ENCODE data around the gene IL10RB.
"Not testable (repeated sequence)": the region's sequence is repeated elsewhere in the genome, so short reads cannot be mapped to it uniquely, and the experiment has no call there.

Gene IL10RB

DNA sequence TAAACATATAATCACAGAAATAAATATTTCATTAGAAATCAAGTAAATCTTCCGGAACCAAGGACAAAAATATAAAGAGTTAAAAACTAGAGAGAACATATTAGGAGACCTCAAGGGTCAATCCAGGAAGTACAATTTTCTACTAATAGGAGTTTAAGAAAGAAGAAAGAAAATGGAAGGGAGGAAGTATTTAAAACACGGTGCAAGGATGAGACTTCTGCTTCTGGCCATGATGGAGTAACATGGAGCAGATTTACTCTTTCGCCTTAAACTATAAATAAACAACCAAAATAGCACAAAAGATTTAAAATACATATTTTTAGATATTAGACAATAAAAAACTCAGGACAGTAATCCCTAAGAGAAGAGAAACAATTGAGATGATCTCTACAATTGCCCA lies 46.0 kb downstream of the IL10RB start:
- Mint-ChIP-seq H3K27me3 (no peaks in the 10 kb centered on the region), H3K4me1 (peaks cover 14 to 18% of the 10 kb centered on the region in 2 donors), H3K27ac (no peak overlapping the region), H3K9me3 (peaks cover 0 to 2% of the 10 kb centered on the region in 2 donors), H3K4me3 (no peak overlapping the region), H3K36me3 (no peaks in the 10 kb centered on the region)
- ATAC-seq (replicated peaks): no peak
- no peak for DNase-seq

GRCh38 chr21:33313183-33313582 lies 47.0 kb downstream of the IL10RB start:
- DNase-seq: no peak
- peaks cover 14 to 18% of the 10 kb centered on the region in 2 donors for H3K4me1 Mint-ChIP-seq
- peak; percentile 35 to 44 for ATAC-seq (replicated peaks)
- peaks cover 0 to 2% of the 10 kb centered on the region in 2 donors for H3K9me3 Mint-ChIP-seq
- H3K27ac Mint-ChIP-seq: no peak overlapping the region
- H3K4me3 Mint-ChIP-seq: no peak overlapping the region
- no peaks in the 10 kb centered on the region for H3K27me3 Mint-ChIP-seq
- H3K36me3 Mint-ChIP-seq: no peaks in the 10 kb centered on the region

- no peak overlapping the region for H3K4me3 Mint-ChIP-seq
- H3K27ac Mint-ChIP-seq: no peak overlapping the region
- no peak for DNase-seq
- ATAC-seq (replicated peaks): no peak
- H3K9me3 Mint-ChIP-seq: peaks cover 0 to 2% of the 10 kb centered on the region in 2 donors
- no peaks in the 10 kb centered on the region for H3K36me3 Mint-ChIP-seq
- H3K4me1 Mint-ChIP-seq: peaks cover 13 to 16% of the 10 kb centered on the region in 2 donors
- no peaks in the 10 kb centered on the region for H3K27me3 Mint-ChIP-seq
Observed at GRCh38 chr21:33313611-33314010, 47.4 kb downstream of the IL10RB start.

DNA sequence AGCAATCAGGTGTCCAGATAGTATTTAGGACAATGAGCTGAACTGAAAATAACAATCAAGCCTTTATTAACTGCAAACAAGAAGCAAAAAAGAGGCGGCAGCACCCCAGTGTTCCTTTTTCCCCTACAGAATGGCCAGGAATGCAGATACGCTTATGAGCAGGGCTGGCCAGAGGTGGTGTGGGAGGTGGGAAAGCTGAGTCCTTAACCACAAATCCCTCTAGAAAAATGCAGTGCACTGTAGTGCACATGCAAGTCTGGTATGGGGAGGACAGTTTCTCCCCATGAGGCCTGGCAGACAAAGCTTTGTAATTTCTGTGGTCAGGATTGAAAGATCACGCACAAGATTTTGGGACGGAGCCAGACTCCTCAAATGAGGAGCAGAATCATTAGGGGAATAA lies 47.9 kb downstream of the IL10RB start:
- Mint-ChIP-seq H3K4me1 (peaks cover 8 to 11% of the 10 kb centered on the region in 2 donors), H3K4me3 (no peak overlapping the region)
- DNase-seq: no peak

GRCh38 chr21:33315946-33316710 lies 50.0 kb downstream of the IL10RB start:
- peaks cover 0 to 2% of the 10 kb centered on the region in 2 donors for H3K9me3 Mint-ChIP-seq
- H3K27ac Mint-ChIP-seq: no peak overlapping the region
- peaks cover 7 to 9% of the 10 kb centered on the region in 2 donors for H3K4me1 Mint-ChIP-seq
- no peaks in the 10 kb centered on the region for H3K27me3 Mint-ChIP-seq
- H3K4me3 Mint-ChIP-seq: no peak overlapping the region
- no peaks in the 10 kb centered on the region for H3K36me3 Mint-ChIP-seq
- DNase-seq (no peak), ATAC-seq (replicated peaks) (no peak)

More for the DNA sequence above, 47.9 kb downstream of the IL10RB start:
- no peaks in the 10 kb centered on the region for H3K36me3 Mint-ChIP-seq
- H3K27me3 Mint-ChIP-seq: no peaks in the 10 kb centered on the region
- ATAC-seq (replicated peaks): no peak
- no peak overlapping the region for H3K27ac Mint-ChIP-seq
- H3K9me3 Mint-ChIP-seq: peaks cover 0 to 2% of the 10 kb centered on the region in 2 donors

DNA sequence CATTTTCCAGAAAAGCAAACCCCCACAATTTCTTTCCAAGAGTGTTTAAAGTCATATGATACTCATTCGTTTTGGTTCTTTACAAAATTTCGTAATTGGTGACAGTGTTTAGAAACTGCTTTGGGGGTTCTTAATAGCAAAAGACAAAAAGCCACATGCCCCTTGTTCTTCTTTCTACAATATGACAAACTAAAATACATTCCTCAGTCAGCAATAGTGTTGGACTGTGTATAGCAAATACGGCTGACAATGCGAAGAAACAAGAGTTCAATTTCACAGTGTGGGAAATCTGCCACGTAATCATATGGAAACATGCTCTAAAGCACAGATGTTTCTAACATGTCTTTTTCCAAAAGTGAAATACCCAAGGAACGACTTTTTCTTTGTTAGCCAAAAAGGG lies 51.0 kb downstream of the IL10RB start:
- no peak for DNase-seq
- Mint-ChIP-seq H3K27ac (no peak overlapping the region), H3K4me1 (peaks cover 7% of the 10 kb centered on the region in 2 donors), H3K9me3 (peaks cover 0 to 2% of the 10 kb centered on the region in 2 donors), H3K4me3 (no peak overlapping the region), H3K27me3 (no peaks in the 10 kb centered on the region), H3K36me3 (no peaks in the 10 kb centered on the region)
- ATAC-seq (replicated peaks): no peak

DNA sequence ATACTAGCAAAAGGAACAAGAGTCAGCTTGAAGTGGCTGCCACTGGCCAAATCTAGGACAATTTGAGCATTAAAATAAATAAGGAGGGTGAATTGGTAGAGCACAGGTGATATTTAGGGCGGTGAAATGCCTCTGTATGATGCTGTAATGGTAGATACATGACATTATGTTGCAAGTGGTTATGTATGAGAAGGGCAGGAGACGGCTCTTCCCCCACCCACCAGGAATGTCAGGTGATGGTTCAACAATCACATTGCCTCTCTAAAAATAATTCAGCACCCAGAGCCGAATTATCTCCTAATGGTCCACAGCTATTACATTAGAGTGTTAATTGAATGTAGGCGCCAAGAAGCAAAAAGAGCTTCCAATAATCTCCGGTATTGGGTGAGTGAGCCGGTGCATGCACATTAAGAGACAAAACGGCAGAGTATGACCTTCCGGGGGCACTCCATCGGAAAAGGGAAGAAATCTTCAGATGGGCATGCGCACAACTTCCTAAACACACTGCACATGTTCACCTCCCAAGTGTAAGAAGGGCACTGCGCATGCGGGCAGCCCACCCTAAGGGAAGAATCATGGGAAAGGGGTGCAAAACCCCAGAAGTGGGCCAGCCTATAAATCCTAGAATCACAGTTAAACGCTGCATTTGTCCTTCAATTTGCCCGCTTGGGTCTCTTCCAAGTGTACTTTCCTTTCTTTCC lies 51.8 kb downstream of the IL10RB start:
- H3K27me3 Mint-ChIP-seq: no peaks in the 10 kb centered on the region

GRCh38 chr21:33321005-33321404 lies 54.8 kb downstream of the IL10RB start:
- H3K9me3 Mint-ChIP-seq; H3K27me3 Mint-ChIP-seq; H3K27ac Mint-ChIP-seq; H3K4me1 Mint-ChIP-seq; ATAC-seq (replicated peaks); H3K4me3 Mint-ChIP-seq; DNase-seq; H3K36me3 Mint-ChIP-seq: not testable (repeated sequence)

More for the DNA sequence above, 51.8 kb downstream of the IL10RB start:
- H3K36me3 Mint-ChIP-seq: no peaks in the 10 kb centered on the region
- H3K9me3 Mint-ChIP-seq: peaks cover 0 to 2% of the 10 kb centered on the region in 2 donors
- ATAC-seq (replicated peaks) (no peak), DNase-seq (no peak)
- H3K4me3 Mint-ChIP-seq: no peak overlapping the region
- peaks cover 0 to 2% of the 10 kb centered on the region in 2 donors for H3K4me1 Mint-ChIP-seq
- no peak overlapping the region for H3K27ac Mint-ChIP-seq

GRCh38 chr21:33323610-33324009 lies 57.4 kb downstream of the IL10RB start:
- not testable (repeated sequence) for ATAC-seq (replicated peaks); H3K36me3 Mint-ChIP-seq; H3K4me3 Mint-ChIP-seq; DNase-seq; H3K9me3 Mint-ChIP-seq; H3K27me3 Mint-ChIP-seq; H3K27ac Mint-ChIP-seq
- H3K4me1 Mint-ChIP-seq: peaks cover 8 to 15% of the 10 kb centered on the region in 2 donors

DNA sequence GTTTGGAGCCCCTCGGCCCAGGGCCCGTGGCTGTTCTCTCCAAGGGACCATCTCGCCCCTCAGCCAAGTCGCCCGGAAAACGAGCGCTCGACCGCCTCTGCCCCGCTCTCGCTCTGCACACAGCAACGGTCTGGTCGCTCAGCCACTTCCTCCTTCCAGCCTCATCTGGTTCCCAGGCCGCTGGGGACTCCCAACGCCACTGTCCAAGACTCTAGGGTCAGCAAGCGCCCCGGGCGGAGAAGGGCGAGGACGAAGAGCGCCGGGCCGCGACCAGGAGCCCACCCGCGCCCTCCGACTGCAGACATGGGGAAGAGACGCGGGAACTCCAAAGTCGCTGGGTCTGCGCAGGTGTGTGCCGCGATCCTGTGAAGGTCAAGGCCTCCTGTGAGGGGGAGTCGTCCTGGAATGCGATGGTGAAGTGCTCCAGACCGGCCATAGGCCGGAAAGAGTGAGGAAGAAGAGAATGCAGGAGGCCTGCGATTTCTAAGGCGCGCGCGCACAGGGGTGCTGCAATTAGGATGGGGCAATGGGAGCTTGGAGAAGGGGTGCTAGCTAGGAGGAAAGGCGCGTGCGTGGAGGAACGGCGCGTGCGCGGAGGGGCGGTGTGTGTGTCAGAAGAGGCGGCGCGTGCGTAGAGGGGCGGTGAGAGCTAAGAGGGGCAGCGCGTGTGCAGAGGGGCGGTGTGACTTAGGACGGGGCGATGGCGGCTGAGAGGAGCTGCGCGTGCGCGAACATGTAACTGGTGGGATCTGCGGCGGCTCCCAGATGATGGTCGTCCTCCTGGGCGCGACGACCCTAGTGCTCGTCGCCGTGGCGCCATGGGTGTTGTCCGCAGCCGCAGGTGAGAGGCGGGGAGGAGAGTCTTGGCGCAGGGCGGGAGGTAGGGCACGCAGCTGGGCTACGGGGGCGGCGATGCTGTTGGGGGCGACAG lies 58.4 kb downstream of the IL10RB start, which contains the start of gene IFNAR1:
TSS of gene IFNAR1 (plus strand) at position 680 of the 931 bp plus-strand sequence. CDS start at position 766, 86 bp downstream.
- ATAC-seq (replicated peaks): peak; percentile 82 to 90
- no peaks in the 10 kb centered on the region for H3K9me3 Mint-ChIP-seq
- H3K36me3 Mint-ChIP-seq: peaks cover 8% of the 10 kb centered on the region in 2 donors

GRCh38 chr21:33325222-33326067 lies 59.3 kb downstream of the IL10RB start:
- H3K9me3 Mint-ChIP-seq: no peaks in the 10 kb centered on the region
- no peak overlapping the region for H3K4me3 Mint-ChIP-seq
- peaks cover 8 to 12% of the 10 kb centered on the region in 2 donors for H3K36me3 Mint-ChIP-seq
- H3K4me1 Mint-ChIP-seq: peaks cover 16 to 30% of the 10 kb centered on the region in 2 donors
- no peak overlapping the region for H3K27ac Mint-ChIP-seq
- H3K27me3 Mint-ChIP-seq: no peaks in the 10 kb centered on the region
- ATAC-seq (replicated peaks) (peak; percentile 61 to 63), DNase-seq (peak; percentile 65)

More for the DNA sequence above, 58.4 kb downstream of the IL10RB start, which contains the start of gene IFNAR1:
- H3K4me3 Mint-ChIP-seq: no peak within 1 kb of the TSS
- H3K4me1 Mint-ChIP-seq: peaks cover 8 to 21% of the 10 kb centered on the region in 2 donors
- no peak within 1 kb of the TSS for H3K27ac Mint-ChIP-seq
- H3K27me3 Mint-ChIP-seq: no peaks in the 10 kb centered on the region
- peak; percentile 94 for DNase-seq

DNA sequence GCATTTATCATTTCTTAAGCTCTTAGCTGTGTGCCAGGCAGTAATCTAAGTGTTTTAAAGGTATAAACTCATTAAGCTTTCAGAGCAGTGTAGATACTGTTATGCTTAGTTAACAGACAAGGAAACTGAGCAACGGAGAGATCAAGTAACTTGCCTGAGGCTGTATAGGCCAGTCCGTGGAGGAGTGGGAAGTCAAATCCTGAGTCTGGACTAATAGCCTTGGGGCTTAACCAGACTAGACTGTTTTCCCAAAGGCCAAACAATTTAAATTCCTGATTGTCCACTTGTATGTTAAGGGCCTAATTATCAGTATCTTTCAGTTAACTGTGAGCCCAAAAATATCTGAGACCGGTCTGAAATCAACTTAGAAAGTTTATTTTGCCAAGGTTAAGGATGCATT lies 61.2 kb downstream of the IL10RB start:
- DNase-seq (no peak), ATAC-seq (replicated peaks) (no peak)
- Mint-ChIP-seq H3K4me1 (peaks cover 35 to 49% of the 10 kb centered on the region in 2 donors), H3K27me3 (no peaks in the 10 kb centered on the region), H3K4me3 (no peak overlapping the region), H3K9me3 (peaks cover 2 to 3% of the 10 kb centered on the region in 2 donors), H3K27ac (peak overlapping the region; percentile 47), H3K36me3 (peaks cover 11 to 29% of the 10 kb centered on the region in 2 donors)

- Mint-ChIP-seq H3K4me1 (peaks cover 36 to 55% of the 10 kb centered on the region in 2 donors), H3K27ac (peak overlapping the region; percentile 47)
- ATAC-seq (replicated peaks): no peak
Observed at GRCh38 chr21:33327792-33328433, 61.7 kb downstream of the IL10RB start.

More at GRCh38 chr21:33327792-33328433, 61.7 kb downstream of the IL10RB start:
- Mint-ChIP-seq H3K27me3 (no peaks in the 10 kb centered on the region), H3K9me3 (peaks cover 4 to 9% of the 10 kb centered on the region in 2 donors), H3K4me3 (no peak overlapping the region), H3K36me3 (peaks cover 16 to 35% of the 10 kb centered on the region in 2 donors)
- no peak for DNase-seq

All from stimulated activated naive B cell treated with anti-CD40 and anti-IgM and Interleukin-4, amounts not matched to agents 10 μg/mL and 1 μg/mL and 100 μg/mL, for 72 hours (primary cell).